HL-60 (cell line): ENCODE results near the gene SHANK2.

ENCODE experiments used
- DNase-seq, 2 experiments: peaks; one replicate each; pipeline ENCODE4 v3.0.0-alpha.2; 2010 to 2020; ENCODE audit warnings: low read depth in 1 of 2, low spot score in 1 of 2
- H3K27ac ChIP-seq: fragments of 250-450 bp; sonication (Bioruptor Pico); replicated peaks from 2 replicates; pipeline ENCODE4 v1.5.1; 2020; ENCODE audit warnings: mild to moderate bottlenecking, moderate library complexity
- H3K27me3 ChIP-seq: fragments of 250-450 bp; sonication (Bioruptor Pico); 2 replicates; pipeline ENCODE4 v1.5.1; 2021; ENCODE audit warnings: mild to moderate bottlenecking, moderate library complexity; ENCODE audit not compliant: insufficient read depth, poor library complexity, severe bottlenecking
- H3K4me3 ChIP-seq: replicated peaks from 2 replicates; pipeline ENCODE4 v1.5.1; 2011; ENCODE audit warnings: mild to moderate bottlenecking, control low read depth, low read length; ENCODE audit not compliant: insufficient read depth
- CTCF ChIP-seq: IDR thresholded peaks from one replicate; pipeline ENCODE4 v1.5.1; 2011; ENCODE audit warnings: low read length, control low read depth, inconsistent platforms; ENCODE audit not compliant: insufficient read depth
- GABPA ChIP-seq: IDR thresholded peaks from 2 replicates; pipeline ENCODE4 v1.6.1; 2012; ENCODE audit warnings: low read depth
- POLR2AphosphoS5 ChIP-seq: IDR thresholded peaks from 2 replicates; pipeline ENCODE4 v1.6.1; 2012; ENCODE audit warnings: low read depth
- REST ChIP-seq: IDR thresholded peaks from 2 replicates; pipeline ENCODE4 v1.6.1; 2012; ENCODE audit warnings: low read depth; ENCODE audit not compliant: insufficient replicate concordance
- SPI1 ChIP-seq: IDR thresholded peaks from 2 replicates; pipeline ENCODE4 v1.6.1; 2012; ENCODE audit warnings: low read depth, mild to moderate bottlenecking, borderline replicate concordance

SHANK2 gene

GRCh38 chr11:71227058-71227659 lies 25.2 kb downstream of the SHANK2 start:
- no peak for DNase-seq

GRCh38 chr11:71223671-71224660 lies 28.4 kb downstream of the SHANK2 start:
- no peak overlapping the region for H3K4me3 ChIP-seq
- TF ChIP-seq CTCF, result no peak
- TF ChIP-seq GABPA, result no peak
- no peak for TF ChIP-seq SPI1
- no peak for TF ChIP-seq REST
- TF ChIP-seq POLR2AphosphoS5, result no peak
- peaks cover 2% of the 10 kb centered on the region for H3K27me3 ChIP-seq
- H3K27ac ChIP-seq, result no peak overlapping the region
- DNase-seq, result no peak

More at GRCh38 chr11:71227058-71227659, 25.2 kb downstream of the SHANK2 start:
- Histone ChIP-seq H3K27ac (no peak overlapping the region), H3K27me3 (peaks cover 2% of the 10 kb centered on the region), H3K4me3 (no peak overlapping the region)
- TF ChIP-seq CTCF (no peak), GABPA (no peak), SPI1 (no peak), POLR2AphosphoS5 (no peak), REST (no peak)

- no peak overlapping the region for H3K4me3 ChIP-seq
- TF ChIP-seq SPI1 (no peak), REST (no peak), POLR2AphosphoS5 (no peak), GABPA (no peak), CTCF (no peak)
- no peak for DNase-seq
- no peak overlapping the region for H3K27ac ChIP-seq
- peaks cover 2% of the 10 kb centered on the region for H3K27me3 ChIP-seq
Measured at GRCh38 chr11:71223081-71223405, 29.3 kb downstream of the SHANK2 start.
